ENCODE data around the gene ENOSF1. TPM values are rescaled to one million over a fixed set of nuclear protein-coding genes. Genes with fewer than 3 reads are reported as not detected.

Gene ENOSF1
- total RNA-seq, 1 experiment from 2014 or later, result 39.2 TPM

Other genes with a start within 250 kb of the ENOSF1 start
- gene COLEC12, start 211.9 kb downstream of the ENOSF1 start, total RNA-seq (2021), result 0.86 and 1.5 TPM in 2 replicates
- gene CETN1, start 132.2 kb downstream of the ENOSF1 start, total RNA-seq (2021), result not detected in 2 replicates
- gene CLUL1, start 115.6 kb downstream of the ENOSF1 start, total RNA-seq (2021), result 10.4 and 10.5 TPM in 2 replicates
- 319 and 339 TPM in 2 replicates for gene TYMS, start 55.0 kb downstream of the ENOSF1 start, total RNA-seq (2021)
- 138 and 142 TPM in 2 replicates for gene YES1, start 99.6 kb upstream of the ENOSF1 start, total RNA-seq (2021)
- not detected in 2 replicates for gene ADCYAP1, start 192.2 kb upstream of the ENOSF1 start, total RNA-seq (2021)

Measured in A673 (cell line).